ENCODE data around the gene ARHGEF18.
A peak's percentile ranks its signal among the peaks of the same experiment; 100 is the strongest.
"Not testable (repeated sequence)": the region's sequence is repeated elsewhere in the genome, so short reads cannot be mapped to it uniquely, and the experiment has no call there.

Gene ARHGEF18

DNA sequence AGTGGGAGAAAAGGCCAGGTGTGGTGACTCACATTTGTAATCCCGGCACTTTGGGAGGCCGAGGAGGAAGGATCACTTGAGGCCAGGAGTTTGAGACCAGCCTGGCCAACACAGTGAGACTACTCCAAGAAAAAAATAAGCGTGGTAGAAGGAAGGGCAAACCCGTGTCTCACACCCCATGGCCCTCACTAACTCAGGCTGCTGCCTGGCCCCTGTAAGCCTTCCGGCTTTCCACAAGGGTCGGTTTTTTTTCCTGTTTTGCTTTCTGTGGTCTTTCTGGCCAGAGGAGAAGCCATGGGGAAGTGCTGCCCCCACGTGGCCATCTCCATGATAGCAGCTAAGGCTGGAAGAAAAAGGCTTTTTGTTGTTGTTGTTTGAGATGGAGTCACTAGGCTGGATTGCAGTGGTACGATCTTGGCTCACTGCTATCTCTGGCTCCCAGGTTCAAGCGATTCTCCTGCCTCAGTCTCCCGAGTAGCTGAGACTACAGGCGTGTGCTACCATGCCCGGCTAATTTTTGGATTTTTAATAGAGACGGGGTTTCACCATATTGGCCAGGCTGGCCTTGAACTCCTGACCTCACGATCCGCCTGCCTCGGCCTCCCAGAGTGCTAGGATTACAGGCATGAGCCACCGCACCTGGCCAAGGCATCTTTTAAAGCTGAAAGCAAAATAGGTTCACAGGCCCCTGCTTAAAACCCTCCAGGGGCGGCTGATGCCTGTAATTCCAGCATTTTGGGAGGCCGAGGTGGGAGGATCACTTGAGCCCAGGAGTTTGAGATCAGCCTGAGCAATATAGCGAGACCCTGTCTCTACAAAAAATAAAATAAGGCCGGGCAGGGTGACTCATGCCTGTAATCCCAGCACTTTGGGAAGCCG, 7.5 kb upstream of the ARHGEF18 start:
- Histone ChIP-seq H3K9me3 (no peaks in the 10 kb centered on the region), H3K27me3 (peaks cover 0 to 2% of the 10 kb centered on the region in 2 donors), H3K4me3 (no peak overlapping the region), H3K4me1 (peaks cover 0 to 3% (median 0%) of the 10 kb centered on the region in 4 donors), H3K27ac (no peak overlapping the region), H3K36me3 (no peaks in the 10 kb centered on the region)
- peak; percentile 74 to 83 for DNase-seq
- intact Hi-C loops (cut with DNase I; ENCODE audit: low total_unique reads): loop anchor here (2.0 kb wide), 1 partner anchor 192 kb away; no protein-coding TSS in a partner anchor
- TF ChIP-seq, protein P1, sequence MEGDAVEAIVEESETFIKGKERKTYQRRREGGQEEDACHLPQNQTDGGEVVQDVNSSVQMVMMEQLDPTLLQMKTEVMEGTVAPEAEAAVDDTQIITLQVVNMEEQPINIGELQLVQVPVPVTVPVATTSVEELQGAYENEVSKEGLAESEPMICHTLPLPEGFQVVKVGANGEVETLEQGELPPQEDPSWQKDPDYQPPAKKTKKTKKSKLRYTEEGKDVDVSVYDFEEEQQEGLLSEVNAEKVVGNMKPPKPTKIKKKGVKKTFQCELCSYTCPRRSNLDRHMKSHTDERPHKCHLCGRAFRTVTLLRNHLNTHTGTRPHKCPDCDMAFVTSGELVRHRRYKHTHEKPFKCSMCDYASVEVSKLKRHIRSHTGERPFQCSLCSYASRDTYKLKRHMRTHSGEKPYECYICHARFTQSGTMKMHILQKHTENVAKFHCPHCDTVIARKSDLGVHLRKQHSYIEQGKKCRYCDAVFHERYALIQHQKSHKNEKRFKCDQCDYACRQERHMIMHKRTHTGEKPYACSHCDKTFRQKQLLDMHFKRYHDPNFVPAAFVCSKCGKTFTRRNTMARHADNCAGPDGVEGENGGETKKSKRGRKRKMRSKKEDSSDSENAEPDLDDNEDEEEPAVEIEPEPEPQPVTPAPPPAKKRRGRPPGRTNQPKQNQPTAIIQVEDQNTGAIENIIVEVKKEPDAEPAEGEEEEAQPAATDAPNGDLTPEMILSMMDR (IDR thresholded peaks at IDR 0.05): peak; percentile 94 to 95

DNA sequence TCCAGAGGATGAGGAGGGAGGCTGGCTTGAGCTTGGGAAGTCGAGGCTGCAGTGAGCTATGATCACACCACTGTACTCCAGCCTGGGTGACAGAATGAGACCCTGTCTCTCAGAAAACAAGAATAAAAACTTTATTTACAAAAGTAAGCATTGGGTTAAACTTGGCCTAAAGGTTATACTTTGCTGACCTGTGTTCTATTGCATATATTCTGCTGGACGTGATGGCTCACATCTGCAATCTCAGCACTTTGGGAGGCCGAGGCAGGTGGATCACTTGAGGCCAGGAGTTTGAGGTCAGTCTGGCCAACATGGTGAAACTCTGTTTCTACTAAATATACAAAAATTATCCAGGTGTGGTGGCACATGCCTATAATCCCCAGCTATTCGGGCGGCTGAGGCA, 6.6 kb upstream of the ARHGEF18 start:
- no peaks in the 10 kb centered on the region for H3K36me3 ChIP-seq
- no peak overlapping the region for H3K27ac ChIP-seq
- TF ChIP-seq, protein P1 (IDR thresholded peaks at IDR 0.05): no peak
- H3K27me3 ChIP-seq: peaks cover 0 to 2% of the 10 kb centered on the region in 2 donors
- H3K4me3 ChIP-seq: no peak overlapping the region
- no peaks in the 10 kb centered on the region for H3K9me3 ChIP-seq
- peaks cover 0 to 3% (median 0%) of the 10 kb centered on the region in 4 donors for H3K4me1 ChIP-seq
- DNase-seq: no peak
- intact Hi-C loops (cut with DNase I; ENCODE audit: low total_unique reads): no loop called here

DNA sequence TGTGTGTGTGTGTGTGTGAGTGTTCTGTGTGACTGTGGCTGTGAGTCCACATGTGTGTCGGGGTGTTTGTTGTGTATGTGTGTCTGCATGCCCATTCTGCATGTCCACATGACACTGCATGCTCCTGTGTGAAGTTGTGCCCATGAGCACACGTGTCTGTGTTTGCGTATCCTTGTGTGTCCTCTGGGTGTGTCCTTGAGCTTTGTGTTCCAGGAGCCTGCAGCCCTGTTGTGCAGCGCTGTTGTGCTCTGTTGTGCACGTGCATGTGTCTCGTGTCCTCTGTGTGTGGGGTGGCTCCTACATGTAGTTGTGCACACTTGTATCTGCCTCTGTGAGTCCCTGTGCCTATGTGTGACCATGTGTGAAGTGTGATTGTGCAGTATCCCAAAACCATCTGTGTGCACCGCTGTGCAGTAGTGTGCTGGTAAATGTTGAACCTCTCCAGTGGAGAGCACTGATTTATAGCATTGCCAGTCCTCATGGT, 2.2 kb upstream of the ARHGEF18 start:
- Histone ChIP-seq H3K4me3 (no peak overlapping the region), H3K27me3 (peaks cover 0 to 2% of the 10 kb centered on the region in 2 donors), H3K9me3 (peaks cover 0 to 4% (median 0%) of the 10 kb centered on the region in 3 donors), H3K36me3 (no peaks in the 10 kb centered on the region), H3K4me1 (no peaks in the 10 kb centered on the region), H3K27ac (no peak overlapping the region)
- TF ChIP-seq, protein P1 (IDR thresholded peaks at IDR 0.05): no peak
- intact Hi-C loops (cut with DNase I; ENCODE audit: low total_unique reads): no loop called here
- DNase-seq: peak in 1 of 2 donors; percentile 20

DNA sequence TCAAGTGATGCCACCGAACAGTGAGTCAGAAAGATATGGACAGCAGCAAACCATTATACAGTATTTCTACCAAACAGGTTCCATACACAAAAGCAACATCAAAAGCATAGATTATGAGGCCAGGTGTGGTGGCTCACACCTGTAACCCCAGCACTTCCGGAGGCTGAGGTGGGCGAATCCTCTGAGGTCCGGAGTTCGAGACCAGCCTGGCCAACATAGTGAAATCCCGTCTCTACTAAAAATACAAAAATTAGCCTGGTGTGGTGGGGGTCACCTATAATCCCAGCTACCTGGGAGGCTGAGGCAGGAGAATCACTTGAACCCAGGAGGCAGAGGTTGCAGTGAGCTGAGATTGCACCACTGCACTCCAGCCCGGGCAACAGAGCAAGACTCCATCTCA, 1.7 kb upstream of the ARHGEF18 start:
- H3K4me1 ChIP-seq; H3K36me3 ChIP-seq; H3K27me3 ChIP-seq; H3K9me3 ChIP-seq; H3K27ac ChIP-seq; H3K4me3 ChIP-seq; intact Hi-C loops (cut with DNase I; ENCODE audit: low total_unique reads): not testable (repeated sequence)
- DNase-seq: peak in 1 of 2 donors; percentile 29

DNA sequence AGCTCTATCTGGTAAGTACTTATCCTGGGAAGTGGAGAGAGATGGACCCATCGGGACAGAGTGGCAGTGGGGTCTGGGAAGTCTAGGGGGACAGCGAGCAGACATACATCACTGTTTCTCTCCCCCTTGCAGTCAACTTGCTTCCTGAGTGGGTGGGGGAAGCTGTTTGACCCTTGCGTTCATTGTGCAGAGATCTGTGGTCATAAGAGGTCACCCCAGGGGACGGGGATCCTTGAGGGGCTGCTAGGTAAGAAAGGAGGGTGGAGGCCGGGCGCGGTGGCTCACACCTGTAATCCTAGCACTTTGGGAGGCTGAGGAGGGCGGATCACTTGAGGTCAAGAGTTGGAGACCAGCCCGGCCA, 474 bp downstream of the ARHGEF18 start:
- no peaks in the 10 kb centered on the region for H3K4me1 ChIP-seq
- peak in 1 of 2 donors; percentile 38 for DNase-seq
- TF ChIP-seq, protein P1 (IDR thresholded peaks at IDR 0.05): no peak
- H3K27ac ChIP-seq: no peak overlapping the region
- peaks cover 0 to 4% (median 0%) of the 10 kb centered on the region in 3 donors for H3K9me3 ChIP-seq
- no peaks in the 10 kb centered on the region for H3K27me3 ChIP-seq
- no peaks in the 10 kb centered on the region for H3K36me3 ChIP-seq
- H3K4me3 ChIP-seq: no peak overlapping the region
- intact Hi-C loops (cut with DNase I; ENCODE audit: low total_unique reads): no loop called here
